ENCODE measurements around the gene ALG14. TPM values are rescaled to one million over a fixed set of nuclear protein-coding genes. Genes with fewer than 3 reads are reported as not detected.
"Not testable (repeated sequence)": the region's sequence is repeated elsewhere in the genome, so short reads cannot be mapped to it uniquely, and the experiment has no call there.

The ALG14 gene
- total RNA-seq, 1 donor from 2014 or later = 5.5 TPM

GRCh38 chr1:95057351-95057750 is 15.4 kb downstream of the ALG14 start:
- no peak for TF ChIP-seq CTCF (conservative IDR thresholded peaks at IDR 0.05)
- Mint-ChIP-seq H3K36me3 (ENCODE audit: low read depth) (peaks cover 9% of the 10 kb centered on the region), H3K4me1 (no peaks in the 10 kb centered on the region), H3K4me3 (no peak overlapping the region), H3K27me3 (ENCODE audit: low read depth) (no peaks in the 10 kb centered on the region), H3K27ac (ENCODE audit: unreplicated experiment) (no peak overlapping the region), H3K9me3 (peaks cover 3% of the 10 kb centered on the region)
- no peak for DNase-seq (ENCODE audit: low read depth, low spot score)

GRCh38 chr1:95049935-95050334 is 22.8 kb downstream of the ALG14 start:
- no peaks in the 10 kb centered on the region for H3K9me3 Mint-ChIP-seq
- H3K4me3 Mint-ChIP-seq = no peak overlapping the region
- H3K4me1 Mint-ChIP-seq = no peaks in the 10 kb centered on the region
- H3K27ac Mint-ChIP-seq (ENCODE audit: unreplicated experiment) = no peak overlapping the region
- no peak for TF ChIP-seq CTCF (conservative IDR thresholded peaks at IDR 0.05)
- no peak for DNase-seq (ENCODE audit: low read depth, low spot score)
- no peaks in the 10 kb centered on the region for H3K27me3 Mint-ChIP-seq (ENCODE audit: low read depth)
- no peaks in the 10 kb centered on the region for H3K36me3 Mint-ChIP-seq (ENCODE audit: low read depth)

GRCh38 chr1:95048317-95048716 is 24.4 kb downstream of the ALG14 start:
- H3K4me1 Mint-ChIP-seq = no peaks in the 10 kb centered on the region
- TF ChIP-seq CTCF (conservative IDR thresholded peaks at IDR 0.05) = no peak
- no peak for DNase-seq (ENCODE audit: low read depth, low spot score)
- H3K9me3 Mint-ChIP-seq = no peaks in the 10 kb centered on the region
- H3K4me3 Mint-ChIP-seq = no peak overlapping the region
- no peaks in the 10 kb centered on the region for H3K36me3 Mint-ChIP-seq (ENCODE audit: low read depth)
- no peaks in the 10 kb centered on the region for H3K27me3 Mint-ChIP-seq (ENCODE audit: low read depth)
- H3K27ac Mint-ChIP-seq (ENCODE audit: unreplicated experiment) = no peak overlapping the region

- not testable (repeated sequence) for DNase-seq (ENCODE audit: low read depth, low spot score); H3K4me1 Mint-ChIP-seq; H3K9me3 Mint-ChIP-seq; H3K4me3 Mint-ChIP-seq; H3K27me3 Mint-ChIP-seq (ENCODE audit: low read depth); H3K27ac Mint-ChIP-seq (ENCODE audit: unreplicated experiment); H3K36me3 Mint-ChIP-seq (ENCODE audit: low read depth)
These were observed 25.1 kb downstream of the ALG14 start for GRCh38 chr1:95047624-95048023.

GRCh38 chr1:95046359-95046758 is 26.4 kb downstream of the ALG14 start:
- Mint-ChIP-seq H3K27ac (ENCODE audit: unreplicated experiment) (no peak overlapping the region), H3K36me3 (ENCODE audit: low read depth) (no peaks in the 10 kb centered on the region), H3K9me3 (no peaks in the 10 kb centered on the region), H3K4me3 (no peak overlapping the region), H3K4me1 (no peaks in the 10 kb centered on the region), H3K27me3 (ENCODE audit: low read depth) (no peaks in the 10 kb centered on the region)
- DNase-seq (ENCODE audit: low read depth, low spot score) = no peak
- TF ChIP-seq CTCF (conservative IDR thresholded peaks at IDR 0.05) = no peak

- H3K27ac Mint-ChIP-seq (ENCODE audit: unreplicated experiment) = no peak overlapping the region
These were observed 29.4 kb downstream of the ALG14 start for GRCh38 chr1:95043141-95043980.

More at GRCh38 chr1:95043141-95043980, 29.4 kb downstream of the ALG14 start:
- H3K36me3 Mint-ChIP-seq (ENCODE audit: low read depth) = no peaks in the 10 kb centered on the region
- no peaks in the 10 kb centered on the region for H3K27me3 Mint-ChIP-seq (ENCODE audit: low read depth)
- peak; percentile 99 for TF ChIP-seq CTCF (conservative IDR thresholded peaks at IDR 0.05)
- DNase-seq (ENCODE audit: low read depth, low spot score) = peak; percentile 82
- H3K4me1 Mint-ChIP-seq = no peaks in the 10 kb centered on the region
- H3K4me3 Mint-ChIP-seq = no peak overlapping the region
- H3K9me3 Mint-ChIP-seq = no peaks in the 10 kb centered on the region

Measured in neural crest cell (in vitro differentiated cells).